ENCODE measurements around the gene EIF3K.
"Not testable (repeated sequence)": the region's sequence is repeated elsewhere in the genome, so short reads cannot be mapped to it uniquely, and the experiment has no call there.

EIF3K gene

GRCh38 chr19:38602856-38603255 lies 16.1 kb upstream of the EIF3K start:
- H3K36me3 Mint-ChIP-seq (ENCODE audit: low read depth) = peaks cover 54% of the 10 kb centered on the region
- not testable (repeated sequence) for H3K27me3 Mint-ChIP-seq; H3K4me3 Mint-ChIP-seq; H3K9me3 Mint-ChIP-seq; H3K4me1 Mint-ChIP-seq (ENCODE audit: low read depth); H3K27ac Mint-ChIP-seq; DNase-seq

- Mint-ChIP-seq H3K36me3 (ENCODE audit: low read depth) (peaks cover 68% of the 10 kb centered on the region), H3K27ac (no peak overlapping the region)
Observed at GRCh38 chr19:38606131-38606530, 12.9 kb upstream of the EIF3K start.

GRCh38 chr19:38614289-38614688 lies 4.7 kb upstream of the EIF3K start:
- peak overlapping the region; percentile 50 for H3K27ac Mint-ChIP-seq
- H3K9me3 Mint-ChIP-seq = no peaks in the 10 kb centered on the region
- peaks cover 82% of the 10 kb centered on the region for H3K36me3 Mint-ChIP-seq (ENCODE audit: low read depth)
- no peaks in the 10 kb centered on the region for H3K27me3 Mint-ChIP-seq
- H3K4me3 Mint-ChIP-seq = no peak overlapping the region
- H3K4me1 Mint-ChIP-seq (ENCODE audit: low read depth) = peaks cover 43% of the 10 kb centered on the region
- no peak for DNase-seq

More at GRCh38 chr19:38606131-38606530, 12.9 kb upstream of the EIF3K start:
- H3K4me3 Mint-ChIP-seq = no peak overlapping the region
- H3K9me3 Mint-ChIP-seq = no peaks in the 10 kb centered on the region
- no peak for DNase-seq
- peaks cover 2% of the 10 kb centered on the region for H3K4me1 Mint-ChIP-seq (ENCODE audit: low read depth)
- no peaks in the 10 kb centered on the region for H3K27me3 Mint-ChIP-seq

- Mint-ChIP-seq H3K9me3 (no peaks in the 10 kb centered on the region), H3K36me3 (ENCODE audit: low read depth) (peaks cover 82% of the 10 kb centered on the region), H3K4me1 (ENCODE audit: low read depth) (peaks cover 49% of the 10 kb centered on the region), H3K27ac (peak overlapping the region; percentile 81), H3K27me3 (no peaks in the 10 kb centered on the region), H3K4me3 (peak overlapping the region; percentile 99)
- no peak for DNase-seq
Observed at GRCh38 chr19:38615007-38615581, 3.9 kb upstream of the EIF3K start.

GRCh38 chr19:38616265-38616664 lies 2.7 kb upstream of the EIF3K start:
- Mint-ChIP-seq H3K27me3 (no peaks in the 10 kb centered on the region), H3K36me3 (ENCODE audit: low read depth) (peaks cover 84% of the 10 kb centered on the region), H3K4me1 (ENCODE audit: low read depth) (peaks cover 54% of the 10 kb centered on the region), H3K9me3 (no peaks in the 10 kb centered on the region), H3K4me3 (peak overlapping the region; percentile 99), H3K27ac (peak overlapping the region; percentile 99)
- no peak for DNase-seq

GRCh38 chr19:38617283-38617763 lies 1.7 kb upstream of the EIF3K start:
- Mint-ChIP-seq H3K4me1 (ENCODE audit: low read depth) (peaks cover 57% of the 10 kb centered on the region), H3K27ac (peak overlapping the region; percentile 99), H3K4me3 (peak overlapping the region; percentile 99), H3K27me3 (no peaks in the 10 kb centered on the region), H3K36me3 (ENCODE audit: low read depth) (peaks cover 89% of the 10 kb centered on the region), H3K9me3 (no peaks in the 10 kb centered on the region)
- no peak for DNase-seq

- Mint-ChIP-seq H3K9me3 (no peaks in the 10 kb centered on the region), H3K27ac (peak within 1 kb of the TSS; percentile 99), H3K4me3 (peak within 1 kb of the TSS; percentile 99), H3K36me3 (ENCODE audit: low read depth) (peaks cover 90% of the 10 kb centered on the region), H3K27me3 (no peaks in the 10 kb centered on the region), H3K4me1 (ENCODE audit: low read depth) (peaks cover 57% of the 10 kb centered on the region)
- peak; percentile 82 for DNase-seq
Observed at GRCh38 chr19:38617764-38618589, 1.0 kb upstream of the EIF3K start, which contains the start of gene MAP4K1. MAP4K1 (minus strand) TSS chr19:38617953; CDS start chr19:38617895, 58 bp downstream.

GRCh38 chr19:38619361-38620174 lies 580 bp downstream of the EIF3K start:
- Mint-ChIP-seq H3K4me3 (peak overlapping the region; percentile 99), H3K27me3 (no peaks in the 10 kb centered on the region), H3K4me1 (ENCODE audit: low read depth) (peaks cover 49% of the 10 kb centered on the region), H3K36me3 (ENCODE audit: low read depth) (peaks cover 94% of the 10 kb centered on the region), H3K27ac (peak overlapping the region; percentile 99), H3K9me3 (no peaks in the 10 kb centered on the region)
- DNase-seq = no peak

GRCh38 chr19:38624822-38625221 lies 5.8 kb downstream of the EIF3K start:
- Mint-ChIP-seq H3K4me1 (ENCODE audit: low read depth) (peaks cover 13% of the 10 kb centered on the region), H3K27me3 (no peaks in the 10 kb centered on the region), H3K4me3 (no peak overlapping the region), H3K9me3 (no peaks in the 10 kb centered on the region), H3K36me3 (ENCODE audit: low read depth) (peaks cover 95% of the 10 kb centered on the region), H3K27ac (no peak overlapping the region)
- DNase-seq = no peak

GRCh38 chr19:38626401-38626800 lies 7.4 kb downstream of the EIF3K start:
- no peak for DNase-seq
- Mint-ChIP-seq H3K4me1 (ENCODE audit: low read depth) (peaks cover 5% of the 10 kb centered on the region), H3K27me3 (no peaks in the 10 kb centered on the region), H3K36me3 (ENCODE audit: low read depth) (peaks cover 93% of the 10 kb centered on the region), H3K9me3 (no peaks in the 10 kb centered on the region), H3K4me3 (no peak overlapping the region), H3K27ac (no peak overlapping the region)

- Mint-ChIP-seq H3K36me3 (ENCODE audit: low read depth) (peaks cover 85% of the 10 kb centered on the region), H3K9me3 (no peaks in the 10 kb centered on the region), H3K27me3 (no peaks in the 10 kb centered on the region), H3K4me1 (ENCODE audit: low read depth) (peaks cover 4% of the 10 kb centered on the region), H3K4me3 (no peak overlapping the region), H3K27ac (peak overlapping the region; percentile 44)
- DNase-seq = no peak
Observed at GRCh38 chr19:38629568-38629967, 10.6 kb downstream of the EIF3K start.

GRCh38 chr19:38631301-38631700 lies 12.3 kb downstream of the EIF3K start:
- Mint-ChIP-seq H3K4me1 (ENCODE audit: low read depth) (peaks cover 20% of the 10 kb centered on the region), H3K36me3 (ENCODE audit: low read depth) (peaks cover 87% of the 10 kb centered on the region)
- not testable (repeated sequence) for H3K27ac Mint-ChIP-seq, H3K9me3 Mint-ChIP-seq, H3K4me3 Mint-ChIP-seq, DNase-seq, H3K27me3 Mint-ChIP-seq

- peaks cover 27% of the 10 kb centered on the region for H3K4me1 Mint-ChIP-seq (ENCODE audit: low read depth)
- DNase-seq, H3K9me3 Mint-ChIP-seq, H3K4me3 Mint-ChIP-seq, H3K27me3 Mint-ChIP-seq, H3K27ac Mint-ChIP-seq: not testable (repeated sequence)
- H3K36me3 Mint-ChIP-seq (ENCODE audit: low read depth) = peaks cover 88% of the 10 kb centered on the region
Observed at GRCh38 chr19:38631811-38632475, 13.0 kb downstream of the EIF3K start.

Measured in activated T-cell treated with anti-CD3 and anti-CD28 coated beads, Interleukin-2, amount 50 U/mL, for 24 hours (primary cell).